Heart left ventricle (tissue), 13 donors: ENCODE data around the gene ADA.

Experiments used
- CTCF ChIP-seq, 12 donors: fragments of 200-600 bp; sonication (generic) in 4 of 12; IDR thresholded peaks; one replicate each; pipeline versions ENCODE4 v1.5.0 to v1.8.0; 2018 to 2022; ENCODE audit warnings: antibody characterized with exemption in 12 of 12, mild to moderate bottlenecking in 5 of 12
- POLR2A ChIP-seq, 2 donors: fragments of 450-650 bp; IDR thresholded peaks; one replicate each; pipeline ENCODE4 v1.6.1; 2017; ENCODE audit warnings: antibody characterized with exemption in 2 of 2, mild to moderate bottlenecking in 2 of 2, moderate library complexity in 2 of 2
- donor health status: ischemic (EF 13 %, LVEDD 7.1; RV severe dilation, severe dysfunction).
- donor health status: DM: no; HTN: yes; CAD: no.
- donor health status: DM: no; HTN: no; CAD: no.
- donor health status: ischemic (EF 25% LVEDD 6.9; RV normal size, moderate dysfunction).
- donor health status: ischemic (EF 25% LVEDD 5.7; RV mildly dilated, moderate dysfunction).
- donor health status: ischemic (EF 35%, LVEDD 5.7; RV mildly dilated, moderate dysfunction).
- donor health status: nonischemic (EF 11% LVEDD 7.7; RV severe dilation, severe dysfunction).
- donor health status: DM: yes; HTN: yes; CAD: no.
- donor health status: PGD.
- donor health status: ischemic (EF 29% LVEDD 5.4; RV normal size, mild dysfunction).
- donor health status: nonischemic (EF 23%, LVEDD 6.1; RV moderate dilation, normal function).

DNA sequence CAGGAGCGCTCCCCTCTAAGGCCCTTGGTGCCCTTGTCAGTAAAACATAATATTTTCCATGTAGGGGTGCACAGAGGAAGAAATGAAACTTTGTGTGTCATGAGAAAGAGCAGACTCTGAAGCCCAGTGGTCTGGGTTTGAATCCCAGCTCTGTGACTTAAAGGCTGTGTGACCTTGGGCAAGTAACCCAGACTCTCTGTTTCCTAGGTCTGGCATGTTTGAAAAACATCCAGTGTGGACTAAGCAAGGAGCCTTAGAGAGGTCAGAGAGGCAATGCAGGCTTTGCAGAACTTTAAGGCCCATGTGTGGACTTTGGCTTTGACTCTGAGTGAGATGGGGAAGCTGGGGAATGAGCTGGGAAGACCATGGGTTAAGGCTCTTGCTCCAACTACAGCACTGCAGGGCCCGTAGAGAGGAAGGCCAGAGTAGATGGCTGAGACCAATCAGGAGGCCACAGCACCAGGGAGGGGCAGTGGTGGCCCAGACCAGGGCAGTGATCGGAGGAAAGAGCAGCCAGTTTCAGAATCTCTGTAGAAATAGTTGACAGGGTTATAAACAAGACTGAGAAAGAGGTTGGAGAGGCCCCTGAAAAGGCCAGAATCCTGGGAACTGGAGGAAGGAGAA, 18.2 kb downstream of the ADA start:
- no peak for TF ChIP-seq CTCF (IDR thresholded peaks at IDR 0.05)
- TF ChIP-seq POLR2A (IDR thresholded peaks at IDR 0.05), result no peak
